VCaP (cell line): Measurements from ENCODE around the gene FOS.
A peak's percentile ranks its signal among the peaks of the same experiment; 100 is the strongest.

Experiments
- H3K27ac ChIP-seq: fragments of 450-650 bp; 2 replicates; pipeline ENCODE4 v1.5.1; 2017
- TF ChIP-seq, protein P1 (sequence below): fragments of 450-650 bp; conservative IDR thresholded peaks from 2 replicates; pipeline ENCODE4 v1.5.1; 2017; ENCODE audit warnings: mild to moderate bottlenecking, moderate library complexity

FOS gene

DNA sequence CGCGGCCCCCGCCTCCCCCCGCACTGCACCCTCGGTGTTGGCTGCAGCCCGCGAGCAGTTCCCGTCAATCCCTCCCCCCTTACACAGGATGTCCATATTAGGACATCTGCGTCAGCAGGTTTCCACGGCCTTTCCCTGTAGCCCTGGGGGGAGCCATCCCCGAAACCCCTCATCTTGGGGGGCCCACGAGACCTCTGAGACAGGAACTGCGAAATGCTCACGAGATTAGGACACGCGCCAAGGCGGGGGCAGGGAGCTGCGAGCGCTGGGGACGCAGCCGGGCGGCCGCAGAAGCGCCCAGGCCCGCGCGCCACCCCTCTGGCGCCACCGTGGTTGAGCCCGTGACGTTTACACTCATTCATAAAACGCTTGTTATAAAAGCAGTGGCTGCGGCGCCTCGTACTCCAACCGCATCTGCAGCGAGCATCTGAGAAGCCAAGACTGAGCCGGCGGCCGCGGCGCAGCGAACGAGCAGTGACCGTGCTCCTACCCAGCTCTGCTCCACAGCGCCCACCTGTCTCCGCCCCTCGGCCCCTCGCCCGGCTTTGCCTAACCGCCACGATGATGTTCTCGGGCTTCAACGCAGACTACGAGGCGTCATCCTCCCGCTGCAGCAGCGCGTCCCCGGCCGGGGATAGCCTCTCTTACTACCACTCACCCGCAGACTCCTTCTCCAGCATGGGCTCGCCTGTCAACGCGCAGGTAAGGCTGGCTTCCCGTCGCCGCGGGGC is at the start of gene FOS:
Gene FOS (plus strand): TSS at position 407 of the 731 bp plus-strand sequence. CDS start 155 bp downstream, at position 562.
- peak within 1 kb of the TSS; percentile 75 for H3K27ac ChIP-seq
- TF ChIP-seq, protein P1, sequence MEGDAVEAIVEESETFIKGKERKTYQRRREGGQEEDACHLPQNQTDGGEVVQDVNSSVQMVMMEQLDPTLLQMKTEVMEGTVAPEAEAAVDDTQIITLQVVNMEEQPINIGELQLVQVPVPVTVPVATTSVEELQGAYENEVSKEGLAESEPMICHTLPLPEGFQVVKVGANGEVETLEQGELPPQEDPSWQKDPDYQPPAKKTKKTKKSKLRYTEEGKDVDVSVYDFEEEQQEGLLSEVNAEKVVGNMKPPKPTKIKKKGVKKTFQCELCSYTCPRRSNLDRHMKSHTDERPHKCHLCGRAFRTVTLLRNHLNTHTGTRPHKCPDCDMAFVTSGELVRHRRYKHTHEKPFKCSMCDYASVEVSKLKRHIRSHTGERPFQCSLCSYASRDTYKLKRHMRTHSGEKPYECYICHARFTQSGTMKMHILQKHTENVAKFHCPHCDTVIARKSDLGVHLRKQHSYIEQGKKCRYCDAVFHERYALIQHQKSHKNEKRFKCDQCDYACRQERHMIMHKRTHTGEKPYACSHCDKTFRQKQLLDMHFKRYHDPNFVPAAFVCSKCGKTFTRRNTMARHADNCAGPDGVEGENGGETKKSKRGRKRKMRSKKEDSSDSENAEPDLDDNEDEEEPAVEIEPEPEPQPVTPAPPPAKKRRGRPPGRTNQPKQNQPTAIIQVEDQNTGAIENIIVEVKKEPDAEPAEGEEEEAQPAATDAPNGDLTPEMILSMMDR, result no peak

GRCh38 chr14:75229661-75230139 is 48.9 kb upstream of the FOS start:
- TF ChIP-seq, protein P1, result no peak
- no peak overlapping the region for H3K27ac ChIP-seq

- TF ChIP-seq, protein P1, result no peak
- H3K27ac ChIP-seq, result no peak overlapping the region
Observed at GRCh38 chr14:75230140-75230792, 48.4 kb upstream of the FOS start.

GRCh38 chr14:75231320-75231719 is 47.3 kb upstream of the FOS start:
- no peak overlapping the region for H3K27ac ChIP-seq

DNA sequence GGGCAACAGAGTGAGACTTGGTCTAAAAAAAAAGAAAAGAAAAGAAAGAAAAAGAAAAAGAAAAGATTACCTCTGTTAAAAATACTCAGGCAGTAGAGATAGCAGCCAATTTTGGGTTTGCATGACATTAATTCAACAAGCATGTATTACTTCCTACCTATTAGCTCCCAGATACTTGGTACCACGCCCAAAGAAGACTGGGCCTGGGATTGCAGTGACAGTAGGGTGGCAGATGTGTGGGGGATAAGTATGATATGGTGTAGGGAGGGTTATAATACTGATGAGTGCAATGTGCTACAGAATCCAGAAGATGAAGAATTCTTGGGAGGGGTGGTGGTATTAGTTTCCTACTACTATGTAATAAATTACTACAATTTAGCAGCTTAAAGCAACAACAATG is 46.4 kb upstream of the FOS start:
- TF ChIP-seq, protein P1, result no peak
- H3K27ac ChIP-seq, result no peak overlapping the region

More at GRCh38 chr14:75231320-75231719, 47.3 kb upstream of the FOS start:
- TF ChIP-seq, protein P1, result no peak

DNA sequence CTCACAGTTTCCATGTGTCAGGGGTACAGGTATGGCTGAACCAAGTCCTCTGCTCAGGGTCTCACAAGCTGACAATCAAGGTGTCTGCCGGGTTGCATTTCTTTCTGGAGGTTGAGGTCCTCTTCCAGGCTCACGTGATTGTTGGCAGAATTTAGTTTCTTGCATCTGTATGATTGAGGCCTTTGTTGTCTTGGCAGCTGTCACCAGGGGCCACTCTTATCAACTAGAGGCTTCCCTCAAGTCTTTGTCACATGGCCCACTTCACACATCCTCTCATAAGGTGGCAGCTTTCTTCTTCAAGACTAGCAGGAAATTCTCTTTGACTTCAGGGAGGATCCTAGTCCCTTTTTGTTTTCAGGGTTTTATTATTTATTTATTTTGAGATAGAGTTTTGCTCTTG is 46.0 kb upstream of the FOS start:
- H3K27ac ChIP-seq, result no peak overlapping the region
- TF ChIP-seq, protein P1, result no peak
